ENCODE results near the gene MYL9. TPM values are rescaled to one million over a fixed set of nuclear protein-coding genes. Genes with fewer than 3 reads are reported as not detected.

MYL9 gene
- total RNA-seq, 1 experiment from 2014 or later, result 382 TPM

DNA sequence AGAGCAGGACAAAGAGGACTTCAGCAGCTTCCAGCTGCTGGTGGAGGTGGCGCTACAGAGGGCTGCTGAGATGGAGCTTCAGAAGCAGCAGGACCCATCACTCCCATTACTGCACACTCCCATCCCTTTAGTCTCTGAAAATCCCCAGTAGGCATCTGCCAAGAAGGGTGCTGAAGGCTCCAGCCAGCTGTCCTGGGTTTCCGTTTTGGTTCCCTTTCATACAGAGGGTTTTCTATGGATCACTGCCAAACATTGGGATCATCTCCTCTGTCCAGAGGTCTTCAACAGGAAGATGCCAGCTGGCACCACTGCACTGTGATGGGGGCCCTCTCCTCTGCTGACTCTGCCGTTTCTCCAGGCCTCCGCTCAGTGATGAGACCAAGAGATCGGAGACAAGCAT, 50.0 kb downstream of the MYL9 start:
- H3K4me3 ChIP-seq (ENCODE audit: low read depth, low read length), result no peak overlapping the region
- ChIA-PET POLR2A (interaction anchor here (0.6 kb wide), 1 partner anchor 17 kb away, joined by 3 read pairs; no protein-coding TSS in a partner anchor), CTCF (interaction anchor here (0.6 to 2.4 kb wide), 7 partner anchors 14 to 293 kb away, joined by 3 to 18 read pairs (median 5); partner anchors contain the start of gene RAB5IF)
- no peaks in the 10 kb centered on the region for H3K4me1 Mint-ChIP-seq (ENCODE audit: low read depth, unreplicated experiment)
- TF ChIP-seq, protein P1, sequence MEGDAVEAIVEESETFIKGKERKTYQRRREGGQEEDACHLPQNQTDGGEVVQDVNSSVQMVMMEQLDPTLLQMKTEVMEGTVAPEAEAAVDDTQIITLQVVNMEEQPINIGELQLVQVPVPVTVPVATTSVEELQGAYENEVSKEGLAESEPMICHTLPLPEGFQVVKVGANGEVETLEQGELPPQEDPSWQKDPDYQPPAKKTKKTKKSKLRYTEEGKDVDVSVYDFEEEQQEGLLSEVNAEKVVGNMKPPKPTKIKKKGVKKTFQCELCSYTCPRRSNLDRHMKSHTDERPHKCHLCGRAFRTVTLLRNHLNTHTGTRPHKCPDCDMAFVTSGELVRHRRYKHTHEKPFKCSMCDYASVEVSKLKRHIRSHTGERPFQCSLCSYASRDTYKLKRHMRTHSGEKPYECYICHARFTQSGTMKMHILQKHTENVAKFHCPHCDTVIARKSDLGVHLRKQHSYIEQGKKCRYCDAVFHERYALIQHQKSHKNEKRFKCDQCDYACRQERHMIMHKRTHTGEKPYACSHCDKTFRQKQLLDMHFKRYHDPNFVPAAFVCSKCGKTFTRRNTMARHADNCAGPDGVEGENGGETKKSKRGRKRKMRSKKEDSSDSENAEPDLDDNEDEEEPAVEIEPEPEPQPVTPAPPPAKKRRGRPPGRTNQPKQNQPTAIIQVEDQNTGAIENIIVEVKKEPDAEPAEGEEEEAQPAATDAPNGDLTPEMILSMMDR (IDR thresholded peaks at IDR 0.05; ENCODE audit: insufficient read depth in 1 of 2, low read depth in 1 of 2, low read length in 1 of 2, severe bottlenecking in 1 of 2, unreplicated experiment in 1 of 2), result no peak
- no peaks in the 10 kb centered on the region for H3K27me3 ChIP-seq (replicated peaks; ENCODE audit: control insufficient read depth, insufficient read depth, low read length)
- no peaks in the 10 kb centered on the region for H3K4me1 ChIP-seq
- no peak for DNase-seq
- H3K27ac Mint-ChIP-seq (ENCODE audit: unreplicated experiment), result peak overlapping the region; percentile 8
- no peaks in the 10 kb centered on the region for H3K9me3 ChIP-seq
- intact Hi-C loops (cut with micrococcal nuclease; ENCODE audit: unreplicated experiment), result no loop called here
- H3K27me3 Mint-ChIP-seq (ENCODE audit: insufficient read depth, unreplicated experiment), result no peaks in the 10 kb centered on the region
- BruUV-seq (replicated peaks), result no TSS peak
- H3K4me3 Mint-ChIP-seq (ENCODE audit: unreplicated experiment), result no peak overlapping the region
- H3K36me3 ChIP-seq (ENCODE audit: control insufficient read depth, insufficient read depth, low read length), result peaks cover 4% of the 10 kb centered on the region; the same call in 1 of the 2 replicates
- no peaks in the 10 kb centered on the region for H3K9me3 Mint-ChIP-seq (ENCODE audit: unreplicated experiment)
- H3K36me3 Mint-ChIP-seq (ENCODE audit: insufficient read depth, unreplicated experiment), result peaks cover 58% of the 10 kb centered on the region

DNA sequence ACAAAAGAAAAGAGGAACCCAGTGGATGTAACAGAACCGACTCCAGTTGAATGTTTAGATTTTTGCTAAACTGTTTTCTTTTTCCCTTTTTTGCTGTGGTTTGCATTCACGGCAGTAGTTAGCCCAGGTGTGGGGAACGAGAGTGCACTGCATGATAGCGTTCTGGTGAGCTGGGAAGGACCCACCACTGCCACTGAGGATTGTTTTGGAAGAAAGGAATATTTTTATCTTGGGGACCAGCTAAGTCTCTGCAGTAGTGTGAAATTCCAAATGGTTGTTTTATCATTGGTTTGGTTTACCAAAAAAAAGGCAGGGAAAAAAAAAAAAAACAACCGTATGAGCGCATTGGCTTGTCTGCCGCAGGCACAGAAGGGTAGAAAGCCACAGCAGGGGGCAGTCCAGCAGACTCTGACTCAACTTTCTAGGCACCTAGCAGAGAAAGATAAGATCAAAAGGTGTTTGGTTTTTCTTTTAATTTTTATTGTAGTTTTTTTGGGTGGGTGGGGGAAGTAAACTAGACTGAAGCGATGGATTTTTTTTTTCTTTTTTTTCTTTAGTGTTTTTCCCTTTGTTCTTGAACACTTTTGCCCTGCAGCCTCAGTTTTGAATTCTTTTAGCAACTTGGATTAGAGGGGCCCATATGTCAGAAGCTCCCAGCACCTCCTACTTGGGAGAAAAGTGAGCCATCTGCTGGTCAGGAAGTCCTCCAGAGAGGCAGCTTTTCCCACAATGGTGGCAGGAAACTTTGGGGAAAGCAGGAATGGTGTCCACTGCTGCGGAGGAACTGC, 50.7 kb downstream of the MYL9 start:
- H3K27me3 ChIP-seq (replicated peaks; ENCODE audit: control insufficient read depth, insufficient read depth, low read length), result no peaks in the 10 kb centered on the region
- ChIA-PET POLR2A (interaction anchor here (0.6 to 1.1 kb wide), 3 partner anchors 13 to 850 kb away, joined by 3 to 4 read pairs (median 3); partner anchors contain the start of gene RAB5IF), CTCF (interaction anchor here (0.6 to 2.4 kb wide), 17 partner anchors 9 to 292 kb away, joined by 3 to 18 read pairs (median 4); partner anchors contain the start of genes MYL9 and RAB5IF)
- Mint-ChIP-seq H3K9me3 (ENCODE audit: unreplicated experiment) (no peaks in the 10 kb centered on the region), H3K4me3 (ENCODE audit: unreplicated experiment) (no peak overlapping the region), H3K4me1 (ENCODE audit: low read depth, unreplicated experiment) (no peaks in the 10 kb centered on the region), H3K27me3 (ENCODE audit: insufficient read depth, unreplicated experiment) (no peaks in the 10 kb centered on the region), H3K36me3 (ENCODE audit: insufficient read depth, unreplicated experiment) (peaks cover 58% of the 10 kb centered on the region), H3K27ac (ENCODE audit: unreplicated experiment) (peak overlapping the region; percentile 8)
- DNase-seq, result peak; percentile 74 to 75
- intact Hi-C loops (cut with micrococcal nuclease; ENCODE audit: unreplicated experiment), result loop anchor here (1.0 kb wide), 3 partner anchors 17 to 86 kb away; no protein-coding TSS in a partner anchor
- no peaks in the 10 kb centered on the region for H3K9me3 ChIP-seq
- peaks cover 4% of the 10 kb centered on the region; the same call in 1 of the 2 replicates for H3K36me3 ChIP-seq (ENCODE audit: control insufficient read depth, insufficient read depth, low read length)
- BruUV-seq (replicated peaks), result TSS peak; percentile 13
- no peak overlapping the region for H3K4me3 ChIP-seq (ENCODE audit: low read depth, low read length)
- TF ChIP-seq, protein P1 (IDR thresholded peaks at IDR 0.05; ENCODE audit: insufficient read depth in 1 of 2, low read depth in 1 of 2, low read length in 1 of 2, severe bottlenecking in 1 of 2, unreplicated experiment in 1 of 2), result peak; percentile 75
- H3K4me1 ChIP-seq, result no peaks in the 10 kb centered on the region

DNA sequence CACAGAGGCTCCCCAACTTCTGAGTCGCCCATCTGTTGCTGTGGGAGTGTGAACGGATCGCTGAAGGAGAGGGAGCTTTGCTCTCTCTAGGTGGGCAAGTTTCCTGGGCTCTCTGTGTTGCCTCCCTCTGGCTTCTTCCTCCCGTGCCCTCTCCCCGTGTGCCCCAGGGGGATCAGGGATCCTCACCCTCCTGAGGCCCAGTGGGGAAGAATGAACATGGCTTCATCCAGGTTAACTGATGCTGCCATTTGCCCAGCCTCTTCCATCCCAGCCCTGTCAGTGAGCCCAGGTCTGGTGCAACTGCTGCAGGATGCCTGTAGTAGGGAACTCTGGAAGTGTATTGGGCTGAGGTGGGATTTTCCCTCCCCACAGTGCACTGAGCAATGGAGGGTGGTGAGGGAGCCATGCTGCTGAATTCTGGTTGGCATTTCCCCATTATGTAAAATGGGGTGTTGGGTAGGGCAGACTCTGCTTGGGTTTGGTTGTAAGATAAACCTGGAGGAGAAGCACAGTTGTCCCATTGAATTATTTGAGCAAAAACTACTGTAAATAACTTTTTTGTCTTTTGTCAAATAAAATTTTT, 52.1 kb downstream of the MYL9 start:
- Histone ChIP-seq H3K4me3 (ENCODE audit: low read depth, low read length) (no peak overlapping the region), H3K36me3 (ENCODE audit: control insufficient read depth, insufficient read depth, low read length) (peaks cover 4% of the 10 kb centered on the region; the same call in 1 of the 2 replicates), H3K9me3 (no peaks in the 10 kb centered on the region), H3K4me1 (no peaks in the 10 kb centered on the region), H3K27me3 (replicated peaks; ENCODE audit: control insufficient read depth, insufficient read depth, low read length) (no peaks in the 10 kb centered on the region)
- intact Hi-C loops (cut with micrococcal nuclease; ENCODE audit: unreplicated experiment), result no loop called here
- no peaks in the 10 kb centered on the region for H3K9me3 Mint-ChIP-seq (ENCODE audit: unreplicated experiment)
- ChIA-PET POLR2A (no interaction called here), CTCF (interaction anchor here (3.5 kb wide), 1 partner anchor 12 kb away, joined by 29 read pairs; the partner anchor contains the start of gene RAB5IF)
- H3K27ac Mint-ChIP-seq (ENCODE audit: unreplicated experiment), result no peak overlapping the region
- BruUV-seq (replicated peaks), result no TSS peak
- no peaks in the 10 kb centered on the region for H3K27me3 Mint-ChIP-seq (ENCODE audit: insufficient read depth, unreplicated experiment)
- peaks cover 49% of the 10 kb centered on the region for H3K36me3 Mint-ChIP-seq (ENCODE audit: insufficient read depth, unreplicated experiment)
- TF ChIP-seq, protein P1 (IDR thresholded peaks at IDR 0.05; ENCODE audit: insufficient read depth in 1 of 2, low read depth in 1 of 2, low read length in 1 of 2, severe bottlenecking in 1 of 2, unreplicated experiment in 1 of 2), result no peak
- H3K4me3 Mint-ChIP-seq (ENCODE audit: unreplicated experiment), result no peak overlapping the region
- no peak for DNase-seq
- H3K4me1 Mint-ChIP-seq (ENCODE audit: low read depth, unreplicated experiment), result no peaks in the 10 kb centered on the region
